Subcutaneous adipose tissue (tissue), 4 donors: Measurements from ENCODE around the gene KCNMB1. TPM values are rescaled to one million over a fixed set of nuclear protein-coding genes. Genes with fewer than 3 reads are reported as not detected.

Experiments
- CTCF ChIP-seq: fragments of 450-650 bp; IDR thresholded peaks from one replicate; pipeline ENCODE4 v1.5.1; 2016; ENCODE audit warnings: low read depth, mild to moderate bottlenecking, control low read depth, antibody characterized with exemption, moderate library complexity
- total RNA-seq, 4 donors: library from RNA; depleted of rRNA; stranded (reverse); fragments of >200 nt; gene quantifications; one replicate each; pipeline ENCODE4 v1.1.0, GENCODE V29; 2016

The KCNMB1 gene
- total RNA-seq, 4 donors from 2014 or later: 0.19 to 1.0 (median 0.44) TPM; not detected in 1

GRCh38 chr5:170355601-170356098 is 33.5 kb downstream of the KCNMB1 start:
- no peak for TF ChIP-seq CTCF

- TF ChIP-seq CTCF: no peak
These were observed 35.2 kb downstream of the KCNMB1 start for GRCh38 chr5:170353961-170354360.

GRCh38 chr5:170353011-170353761 is 36.0 kb downstream of the KCNMB1 start:
- TF ChIP-seq CTCF: no peak

- TF ChIP-seq CTCF: no peak
These were observed 41.0 kb downstream of the KCNMB1 start for GRCh38 chr5:170348137-170348633.

- no peak for TF ChIP-seq CTCF
These were observed 42.1 kb downstream of the KCNMB1 start for GRCh38 chr5:170347022-170347567.

- TF ChIP-seq CTCF: no peak
These were observed 43.2 kb downstream of the KCNMB1 start for GRCh38 chr5:170345971-170346370.

- TF ChIP-seq CTCF: no peak
These were observed 46.0 kb downstream of the KCNMB1 start for GRCh38 chr5:170343177-170343576.
